ENCODE measurements around the gene LSAMP.
A peak's percentile ranks its signal among the peaks of the same experiment; 100 is the strongest.

LSAMP gene

DNA sequence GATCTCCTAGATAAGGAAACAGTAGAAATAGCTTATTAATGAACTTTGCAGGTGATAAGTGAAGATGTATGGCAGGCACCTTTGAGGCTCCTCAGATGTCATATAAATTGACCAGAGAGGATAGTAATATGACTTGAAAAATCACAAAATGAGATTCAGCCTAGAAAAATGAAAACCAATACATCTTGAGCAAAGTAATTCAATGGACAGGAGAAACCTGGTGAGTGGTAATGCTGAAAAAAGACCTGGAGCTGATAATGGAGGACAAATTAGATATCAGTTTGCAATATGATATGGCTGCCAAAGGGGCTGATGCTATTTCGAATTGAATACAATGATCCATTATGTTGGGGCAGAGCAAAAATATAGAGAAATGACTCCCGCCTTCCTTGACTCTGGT is 103.9 kb downstream of the LSAMP start:
- no peak overlapping the region for H3K4me3 ChIP-seq (ENCODE audit: low read length)
- TF ChIP-seq, protein P1, sequence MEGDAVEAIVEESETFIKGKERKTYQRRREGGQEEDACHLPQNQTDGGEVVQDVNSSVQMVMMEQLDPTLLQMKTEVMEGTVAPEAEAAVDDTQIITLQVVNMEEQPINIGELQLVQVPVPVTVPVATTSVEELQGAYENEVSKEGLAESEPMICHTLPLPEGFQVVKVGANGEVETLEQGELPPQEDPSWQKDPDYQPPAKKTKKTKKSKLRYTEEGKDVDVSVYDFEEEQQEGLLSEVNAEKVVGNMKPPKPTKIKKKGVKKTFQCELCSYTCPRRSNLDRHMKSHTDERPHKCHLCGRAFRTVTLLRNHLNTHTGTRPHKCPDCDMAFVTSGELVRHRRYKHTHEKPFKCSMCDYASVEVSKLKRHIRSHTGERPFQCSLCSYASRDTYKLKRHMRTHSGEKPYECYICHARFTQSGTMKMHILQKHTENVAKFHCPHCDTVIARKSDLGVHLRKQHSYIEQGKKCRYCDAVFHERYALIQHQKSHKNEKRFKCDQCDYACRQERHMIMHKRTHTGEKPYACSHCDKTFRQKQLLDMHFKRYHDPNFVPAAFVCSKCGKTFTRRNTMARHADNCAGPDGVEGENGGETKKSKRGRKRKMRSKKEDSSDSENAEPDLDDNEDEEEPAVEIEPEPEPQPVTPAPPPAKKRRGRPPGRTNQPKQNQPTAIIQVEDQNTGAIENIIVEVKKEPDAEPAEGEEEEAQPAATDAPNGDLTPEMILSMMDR (conservative IDR thresholded peaks at IDR 0.05; ENCODE audit: low read depth, low read length) = no peak
- DNase-seq (ENCODE audit: low read depth) = no peak

DNA sequence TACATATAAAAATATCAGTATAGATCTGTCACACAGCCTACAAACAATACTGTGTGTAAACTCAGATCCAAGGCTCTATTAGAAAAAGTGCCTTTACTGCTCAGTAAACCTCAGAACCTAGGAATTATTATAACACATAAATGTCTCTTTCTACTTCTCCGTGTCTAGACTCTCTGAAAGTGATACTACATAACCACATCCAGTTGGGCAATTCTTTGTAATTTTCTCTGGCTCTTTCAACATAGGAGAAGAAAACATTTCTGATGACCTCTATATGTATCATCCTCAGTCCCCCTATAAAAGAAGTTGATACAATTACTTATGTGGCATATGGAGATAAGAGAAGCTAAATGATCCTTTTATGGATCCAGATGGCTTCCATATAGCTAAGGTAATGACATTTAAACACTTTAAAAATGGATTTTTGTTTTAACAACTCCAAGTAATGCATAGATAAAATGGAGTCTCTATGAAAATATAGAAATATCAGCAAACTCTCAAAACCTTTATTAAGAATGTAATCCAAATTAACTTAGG is 104.5 kb downstream of the LSAMP start:
- no peak overlapping the region for H3K4me3 ChIP-seq (ENCODE audit: low read length)
- no peak for DNase-seq (ENCODE audit: low read depth)
- TF ChIP-seq, protein P1 (conservative IDR thresholded peaks at IDR 0.05; ENCODE audit: low read depth, low read length) = no peak

DNA sequence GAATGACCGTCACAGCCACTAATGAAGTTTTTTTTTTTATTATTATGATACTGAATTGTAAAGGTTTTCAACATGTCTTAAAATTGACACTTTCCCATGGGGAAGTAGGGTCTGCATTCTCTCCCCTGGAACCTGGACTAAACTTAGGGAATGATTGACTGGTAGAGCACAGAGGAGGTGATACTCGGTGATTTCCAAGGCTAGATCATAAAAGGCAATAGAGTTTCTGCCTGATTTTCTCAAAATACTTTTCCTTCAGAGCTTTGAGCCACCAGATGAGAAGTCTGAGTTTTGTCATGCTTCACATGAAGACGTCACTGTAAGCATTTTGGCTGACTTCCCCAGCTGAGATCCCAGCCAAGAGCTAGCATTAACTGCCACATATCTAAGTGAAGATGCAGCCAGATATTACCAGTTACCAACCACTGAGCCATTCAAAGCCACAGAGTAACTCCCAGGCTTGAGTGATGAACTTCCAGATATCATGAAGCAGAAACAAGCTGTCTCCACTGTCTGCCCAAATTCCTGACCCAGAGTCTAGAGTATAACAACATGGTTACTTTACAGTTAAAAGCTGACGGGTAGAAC is 105.8 kb downstream of the LSAMP start:
- TF ChIP-seq, protein P1 (conservative IDR thresholded peaks at IDR 0.05; ENCODE audit: low read depth, low read length) = no peak
- DNase-seq (ENCODE audit: low read depth) = no peak
- H3K4me3 ChIP-seq (ENCODE audit: low read length) = no peak overlapping the region

DNA sequence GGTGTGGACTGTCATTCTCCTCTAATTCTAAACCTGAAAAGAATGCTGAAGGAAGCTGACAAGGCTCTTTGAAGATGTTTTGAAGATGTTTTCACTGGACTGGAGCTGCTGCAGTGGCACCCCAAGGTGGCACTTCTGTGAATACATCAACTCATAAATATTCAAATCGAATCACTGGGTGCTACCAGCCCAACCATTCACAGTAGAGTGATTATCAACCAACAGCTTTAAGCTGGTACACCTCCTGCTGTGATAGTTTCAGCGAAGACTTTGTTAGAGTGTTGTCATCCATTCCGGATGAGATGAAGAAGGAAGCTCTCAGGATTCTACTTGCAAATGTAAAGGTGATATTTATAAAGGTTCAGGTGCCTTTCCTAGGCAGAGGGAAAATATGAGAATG is 106.6 kb downstream of the LSAMP start:
- TF ChIP-seq, protein P1 (conservative IDR thresholded peaks at IDR 0.05; ENCODE audit: low read depth, low read length) = no peak
- no peak overlapping the region for H3K4me3 ChIP-seq (ENCODE audit: low read length)
- DNase-seq (ENCODE audit: low read depth) = no peak

DNA sequence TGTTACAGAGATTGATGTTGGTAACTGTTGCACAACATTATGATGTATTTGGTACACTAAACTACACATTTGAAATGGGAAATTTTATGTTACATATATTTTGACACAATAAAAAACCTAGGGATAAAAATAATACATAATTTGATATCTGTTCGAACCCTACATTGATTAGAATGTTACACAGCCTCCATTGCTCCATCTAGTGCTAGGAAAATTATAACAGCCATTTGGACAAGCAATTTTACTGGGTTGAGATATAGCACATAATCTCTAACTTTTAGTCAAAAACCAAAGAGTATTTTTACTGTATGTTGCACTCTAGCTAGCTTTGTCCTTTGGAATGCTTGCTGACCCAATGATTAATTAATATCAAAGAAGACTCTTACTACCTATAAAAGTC is 108.1 kb downstream of the LSAMP start:
- TF ChIP-seq, protein P1 (conservative IDR thresholded peaks at IDR 0.05; ENCODE audit: low read depth, low read length) = peak; percentile 31
- H3K4me3 ChIP-seq (ENCODE audit: low read length) = no peak overlapping the region
- no peak for DNase-seq (ENCODE audit: low read depth)

DNA sequence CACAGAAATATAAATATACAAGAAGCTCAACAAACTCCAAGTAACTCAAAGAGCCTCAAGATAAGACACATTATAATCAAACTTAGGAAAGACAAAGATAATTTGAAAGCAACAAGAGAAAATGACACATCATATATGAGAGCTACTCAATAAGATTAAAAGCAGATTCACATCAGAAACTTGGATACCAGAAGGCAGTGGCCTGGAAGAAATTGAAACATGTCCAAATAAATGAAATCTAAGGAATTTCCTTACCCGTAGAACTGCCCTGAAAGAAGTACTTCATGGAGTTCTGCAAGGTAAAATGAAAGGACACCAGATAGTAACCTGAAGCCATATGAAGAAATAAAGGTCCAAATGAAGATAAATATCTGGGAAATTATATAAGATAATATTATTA is 113.9 kb downstream of the LSAMP start:
- H3K4me3 ChIP-seq (ENCODE audit: low read length) = no peak overlapping the region
- TF ChIP-seq, protein P1 (conservative IDR thresholded peaks at IDR 0.05; ENCODE audit: low read depth, low read length) = no peak
- no peak for DNase-seq (ENCODE audit: low read depth)

DNA sequence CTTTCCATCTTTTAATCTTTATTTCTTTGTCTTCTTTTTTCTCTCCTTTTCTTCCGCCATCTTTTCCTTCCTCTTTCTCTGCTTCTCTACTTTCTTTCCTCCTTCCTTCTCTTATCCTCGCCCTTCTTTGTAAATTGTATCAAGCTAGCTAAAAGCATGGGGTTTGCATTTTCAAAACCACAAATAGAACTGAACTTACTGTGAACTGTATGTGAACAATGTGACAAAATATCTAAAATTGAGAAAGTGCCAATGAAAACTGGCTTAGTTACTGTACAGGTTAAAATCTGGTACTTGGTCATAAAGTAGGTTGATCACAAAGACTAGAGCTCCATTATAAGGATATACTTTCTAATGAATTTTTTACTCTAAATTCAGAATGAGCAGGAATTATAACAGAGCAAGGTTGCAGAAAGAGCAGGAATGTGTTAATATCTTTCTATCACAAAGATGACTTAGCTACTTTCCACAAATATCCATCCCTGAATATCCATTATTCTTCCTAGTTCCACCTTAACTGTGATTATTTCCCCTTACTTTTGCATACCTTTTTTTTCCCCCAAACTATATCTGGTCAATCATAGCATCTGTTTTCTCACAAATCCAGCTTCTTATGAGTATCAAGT is 122.4 kb downstream of the LSAMP start:
- peak; percentile 12 for DNase-seq (ENCODE audit: low read depth)
- H3K4me3 ChIP-seq (ENCODE audit: low read length) = no peak overlapping the region
- TF ChIP-seq, protein P1 (conservative IDR thresholded peaks at IDR 0.05; ENCODE audit: low read depth, low read length) = no peak

All from retinal pigment epithelial cell (primary cell).